Measurements from ENCODE around the gene GIT1.

The GIT1 gene

GRCh38 chr17:29593591-29594518, 4.4 kb upstream of the GIT1 start:
- DNase-seq, result peak; percentile 30 to 31
- TF ChIP-seq GATA1 (IDR thresholded peaks at IDR 0.05; ENCODE audit: low read depth, low read length) (no peak), POLR2A (IDR thresholded peaks at IDR 0.05; ENCODE audit: low read length) (no peak)

- peak in 1 of 2 experiments; percentile 43 for DNase-seq
- TF ChIP-seq GATA1 (IDR thresholded peaks at IDR 0.05; ENCODE audit: low read depth, low read length), result no peak
- TF ChIP-seq POLR2A (IDR thresholded peaks at IDR 0.05; ENCODE audit: low read length), result no peak
Measured at GRCh38 chr17:29592850-29593551, 3.6 kb upstream of the GIT1 start, which contains the start of gene ANKRD13B. Gene ANKRD13B (plus strand): TSS chr17:29593132. CDS start chr17:29593622, 490 bp downstream.

- TF ChIP-seq POLR2A (IDR thresholded peaks at IDR 0.05; ENCODE audit: low read length), result no peak
- TF ChIP-seq GATA1 (IDR thresholded peaks at IDR 0.05; ENCODE audit: low read depth, low read length), result no peak
- DNase-seq, result peak; percentile 73 to 80
Measured at GRCh38 chr17:29591737-29592608, 2.5 kb upstream of the GIT1 start.

- peak; percentile 54 to 62 for DNase-seq
- no peak for TF ChIP-seq GATA1 (IDR thresholded peaks at IDR 0.05; ENCODE audit: low read depth, low read length)
Measured at GRCh38 chr17:29591146-29591736, 1.8 kb upstream of the GIT1 start.

GRCh38 chr17:29590411-29591145, 1.1 kb upstream of the GIT1 start:
- TF ChIP-seq POLR2A (IDR thresholded peaks at IDR 0.05; ENCODE audit: low read length) (no peak), GATA1 (IDR thresholded peaks at IDR 0.05; ENCODE audit: low read depth, low read length) (no peak)
- peak in 1 of 2 experiments; percentile 27 for DNase-seq

- TF ChIP-seq POLR2A (IDR thresholded peaks at IDR 0.05; ENCODE audit: low read length), result no peak
- no peak for TF ChIP-seq GATA1 (IDR thresholded peaks at IDR 0.05; ENCODE audit: low read depth, low read length)
- DNase-seq, result peak; percentile 47 to 55
Measured at GRCh38 chr17:29588562-29589411, 661 bp downstream of the GIT1 start.

GRCh38 chr17:29588017-29588561, 1.4 kb downstream of the GIT1 start:
- no peak for DNase-seq
- TF ChIP-seq POLR2A (IDR thresholded peaks at IDR 0.05; ENCODE audit: low read length) (no peak), GATA1 (IDR thresholded peaks at IDR 0.05; ENCODE audit: low read depth, low read length) (no peak)

- TF ChIP-seq POLR2A (IDR thresholded peaks at IDR 0.05; ENCODE audit: low read length), result no peak
- TF ChIP-seq GATA1 (IDR thresholded peaks at IDR 0.05; ENCODE audit: low read depth, low read length), result no peak
- no peak for DNase-seq
Measured at GRCh38 chr17:29587591-29587990, 1.9 kb downstream of the GIT1 start.

- no peak for TF ChIP-seq POLR2A (IDR thresholded peaks at IDR 0.05; ENCODE audit: low read length)
- TF ChIP-seq GATA1 (IDR thresholded peaks at IDR 0.05; ENCODE audit: low read depth, low read length), result no peak
- DNase-seq, result no peak
Measured at GRCh38 chr17:29586676-29587469, 2.6 kb downstream of the GIT1 start.

- DNase-seq, result peak in 1 of 2 experiments; percentile 27
- TF ChIP-seq POLR2A (IDR thresholded peaks at IDR 0.05; ENCODE audit: low read length) (no peak), GATA1 (IDR thresholded peaks at IDR 0.05; ENCODE audit: low read depth, low read length) (no peak)
Measured at GRCh38 chr17:29585080-29585751, 4.2 kb downstream of the GIT1 start.
